ENCODE measurements around the gene TNRC18.

GRCh38 chr7:5345671-5346070 is 78.0 kb downstream of the TNRC18 start:
- TF ChIP-seq EZH2 (IDR thresholded peaks at IDR 0.05; ENCODE audit: borderline replicate concordance, insufficient read depth, low read length, poor library complexity, severe bottlenecking) (no peak), POLR2AphosphoS5 (IDR thresholded peaks at IDR 0.05) (no peak), RAD21 (conservative IDR thresholded peaks at IDR 0.05) (no peak), CTCF (IDR thresholded peaks at IDR 0.05; ENCODE audit: poor library complexity, severe bottlenecking) (no peak)
